Activated B cell treated with CpG ODN at 0.5 μM for 24 hours (primary cell): ENCODE measurements around the gene NT5DC4. TPM values are rescaled to one million over a fixed set of nuclear protein-coding genes. Genes with fewer than 3 reads are reported as not detected.
"Not testable (repeated sequence)": the region's sequence is repeated elsewhere in the genome, so short reads cannot be mapped to it uniquely, and the experiment has no call there.

ENCODE experiments used
- ATAC-seq: fragments of 200-7000 bp; cut with Tn5 transposase; one replicate; pipeline ENCODE4 v1.10.0; 2021; ENCODE audit warnings: low read depth, mild to moderate bottlenecking, moderate library complexity
- CTCF ChIA-PET: fragments of 350-600 bp; sonication (Branson Sonifier 250); formaldehyde crosslinking; loops from one replicate; lab custom pipeline; 2021; ENCODE audit warnings: antibody characterized with exemption; lab: Charles Lee
- POLR2A ChIA-PET: fragments of 350-600 bp; sonication (Branson Sonifier 250); formaldehyde crosslinking; loops from one replicate; lab custom pipeline; 2021; ENCODE audit warnings: antibody characterized with exemption; lab: Charles Lee
- DNase-seq: peaks from one replicate; pipeline ENCODE4 v3.0.0; 2022
- H3K27ac Mint-ChIP-seq: one replicate; pipeline ENCODE4 v1.8.0; 2020; ENCODE audit warnings: mixed read lengths
- H3K27me3 Mint-ChIP-seq: one replicate; pipeline ENCODE4 v1.8.0; 2021; ENCODE audit warnings: mixed read lengths
- H3K36me3 Mint-ChIP-seq: one replicate; pipeline ENCODE4 v1.8.0; 2021; ENCODE audit warnings: low read depth, mixed read lengths
- H3K4me1 Mint-ChIP-seq: one replicate; pipeline ENCODE4 v1.8.0; 2021; ENCODE audit warnings: mixed read lengths
- H3K4me3 Mint-ChIP-seq: one replicate; pipeline ENCODE4 v1.8.0; 2020; ENCODE audit warnings: mild to moderate bottlenecking, mixed read lengths
- H3K9me3 Mint-ChIP-seq: one replicate; pipeline ENCODE4 v1.8.0; 2020; ENCODE audit warnings: mixed read lengths
- CTCF ChIP-seq: fragments of 200-600 bp; IDR thresholded peaks from one replicate; pipeline ENCODE4 v1.8.0; 2022; ENCODE audit warnings: antibody characterized with exemption, mild to moderate bottlenecking
- intact Hi-C: fragments of 100-400 bp; cut with micrococcal nuclease; formaldehyde crosslinking; loops from one replicate; pipeline ENCODE4 v1.15.1; 2024
- total RNA-seq: library from RNA; stranded (reverse); gene quantifications from 2 replicates; pipeline ENCODE4 v1.2.3, GENCODE V29; 2022

The NT5DC4 gene
- total RNA-seq, 1 donor from 2014 or later = 1.4 TPM

GRCh38 chr2:112714331-112714730 lies 6.5 kb upstream of the NT5DC4 start:
- no peak for TF ChIP-seq CTCF
- ATAC-seq = no peak
- intact Hi-C loops = no loop called here
- ChIA-PET CTCF (interaction anchor here (1.0 kb wide), 1 partner anchor 10 kb away, joined by 4 read pairs; no protein-coding TSS in a partner anchor), POLR2A (interaction anchor here (1.6 kb wide), 1 partner anchor 12 kb away, joined by 3 read pairs; no protein-coding TSS in a partner anchor)
- DNase-seq = no peak
- peaks cover 37% of the 10 kb centered on the region for H3K4me1 Mint-ChIP-seq
- no peak overlapping the region for H3K27ac Mint-ChIP-seq
- H3K27me3 Mint-ChIP-seq = no peaks in the 10 kb centered on the region
- peaks cover 2% of the 10 kb centered on the region for H3K9me3 Mint-ChIP-seq
- H3K4me3 Mint-ChIP-seq = no peak overlapping the region
- no peaks in the 10 kb centered on the region for H3K36me3 Mint-ChIP-seq

GRCh38 chr2:112714836-112715631 lies 5.8 kb upstream of the NT5DC4 start:
- Mint-ChIP-seq H3K27ac (no peak overlapping the region), H3K9me3 (peaks cover 2% of the 10 kb centered on the region), H3K27me3 (no peaks in the 10 kb centered on the region), H3K36me3 (no peaks in the 10 kb centered on the region), H3K4me3 (no peak overlapping the region), H3K4me1 (peaks cover 30% of the 10 kb centered on the region)
- ChIA-PET POLR2A (interaction anchor here (0.6 kb wide), 1 partner anchor 39 kb away, joined by 3 read pairs; no protein-coding TSS in a partner anchor), CTCF (interaction anchor here (1.0 to 1.6 kb wide), 2 partner anchors 10 to 11 kb away, joined by 4 to 5 read pairs; no protein-coding TSS in a partner anchor)
- ATAC-seq (no peak), DNase-seq (no peak)
- intact Hi-C loops = no loop called here
- no peak for TF ChIP-seq CTCF

GRCh38 chr2:112716094-112716493 lies 4.7 kb upstream of the NT5DC4 start:
- H3K9me3 Mint-ChIP-seq, intact Hi-C loops, DNase-seq, H3K4me3 Mint-ChIP-seq, H3K27me3 Mint-ChIP-seq, H3K36me3 Mint-ChIP-seq, ATAC-seq, H3K27ac Mint-ChIP-seq: not testable (repeated sequence)
- peaks cover 24% of the 10 kb centered on the region for H3K4me1 Mint-ChIP-seq
- CTCF ChIA-PET = interaction anchor here (1.6 kb wide), 1 partner anchor 10 kb away, joined by 5 read pairs; no protein-coding TSS in a partner anchor
- POLR2A ChIA-PET = interaction anchor here (0.6 kb wide), 1 partner anchor 40 kb away, joined by 3 read pairs; no protein-coding TSS in a partner anchor

- intact Hi-C loops, ATAC-seq, H3K27ac Mint-ChIP-seq, H3K4me3 Mint-ChIP-seq, DNase-seq, H3K27me3 Mint-ChIP-seq, H3K36me3 Mint-ChIP-seq, H3K9me3 Mint-ChIP-seq, CTCF ChIA-PET, POLR2A ChIA-PET: not testable (repeated sequence)
- peaks cover 21% of the 10 kb centered on the region for H3K4me1 Mint-ChIP-seq
Observed at GRCh38 chr2:112716826-112717352, 3.9 kb upstream of the NT5DC4 start.

- peaks cover 3% of the 10 kb centered on the region for H3K4me1 Mint-ChIP-seq
- CTCF ChIA-PET = no interaction called here
- TF ChIP-seq CTCF = no peak
- H3K36me3 Mint-ChIP-seq = no peaks in the 10 kb centered on the region
- no peaks in the 10 kb centered on the region for H3K27me3 Mint-ChIP-seq
- POLR2A ChIA-PET = interaction anchor here (0.5 kb wide), 1 partner anchor 100 kb away, joined by 8 read pairs; no protein-coding TSS in a partner anchor
- intact Hi-C loops = no loop called here
- no peak overlapping the region for H3K27ac Mint-ChIP-seq
- H3K9me3 Mint-ChIP-seq = peaks cover 2% of the 10 kb centered on the region
- ATAC-seq (no peak), DNase-seq (no peak)
- H3K4me3 Mint-ChIP-seq = no peak overlapping the region
Observed at GRCh38 chr2:112718863-112719370, 1.9 kb upstream of the NT5DC4 start.
